ENCODE measurements around the gene ERICH2.

- TF ChIP-seq ASH2L (IDR thresholded peaks at IDR 0.05; ENCODE audit: insufficient read length, low read depth, low read length) (no peak), FIP1L1 (IDR thresholded peaks at IDR 0.05; ENCODE audit: borderline replicate concordance, insufficient read depth, low read depth, low read length) (no peak), KDM1A (CRISPR knock-in tag; IDR thresholded peaks at IDR 0.05) (no peak), MYC (CRISPR knock-in tag; IDR thresholded peaks at IDR 0.05; ENCODE audit: borderline replicate concordance) (no peak)
Observed at GRCh38 chr2:170742000-170742399, 28.2 kb upstream of the ERICH2 start.
